Spleen (tissue), 11 donors: Measurements from ENCODE around the gene EFS. TPM values are rescaled to one million over a fixed set of nuclear protein-coding genes. Genes with fewer than 3 reads are reported as not detected.

Experiments
- DNase-seq: peaks from one replicate; pipeline ENCODE4 v3.0.0-alpha.2; 2020
- H3K27ac ChIP-seq, 8 donors: fragments of 200-600 bp; sonication (generic) in 7 of 8; 1 replicate in 4 of 8; 2 replicates in 4 of 8; pipeline versions ENCODE4 v1.5.0 to v1.8.0; 2016 to 2021; ENCODE audit warnings: inconsistent platforms in 4 of 8, mild to moderate bottlenecking in 4 of 8, moderate library complexity in 1 of 8
- H3K27me3 ChIP-seq, 7 donors: fragments of 200-600 bp; sonication (generic) in 6 of 7; replicated peaks in 1 of 7; 1 replicate in 4 of 7; 2 replicates in 3 of 7; pipeline versions ENCODE4 v1.5.0 to v1.8.0; 2016 to 2021; ENCODE audit warnings: inconsistent platforms in 3 of 7, mild to moderate bottlenecking in 1 of 7
- H3K36me3 ChIP-seq, 6 donors: fragments of 200-600 bp; sonication (generic) in 5 of 6; 1 replicate in 4 of 6; 2 replicates in 2 of 6; pipeline versions ENCODE4 v1.5.0 to v1.8.0; 2016 to 2021; ENCODE audit warnings: inconsistent platforms in 2 of 6
- H3K4me1 ChIP-seq, 6 donors: fragments of 200-600 bp; sonication (generic) in 5 of 6; 1 replicate in 3 of 6; 2 replicates in 3 of 6; pipeline versions ENCODE4 v1.5.0 to v1.8.0; 2016 to 2021; ENCODE audit warnings: inconsistent platforms in 3 of 6
- H3K4me3 ChIP-seq, 8 donors: fragments of 200-600 bp; sonication (generic) in 7 of 8; 1 replicate in 4 of 8; 2 replicates in 4 of 8; pipeline versions ENCODE4 v1.5.0 to v1.8.0; 2016 to 2021; ENCODE audit warnings: inconsistent platforms in 4 of 8, mild to moderate bottlenecking in 4 of 8, moderate library complexity in 2 of 8
- H3K9me3 ChIP-seq, 8 donors: fragments of 200-600 bp; sonication (generic) in 7 of 8; 1 replicate in 4 of 8; 2 replicates in 4 of 8; pipeline versions ENCODE4 v1.5.0 to v1.8.0; 2016 to 2021; ENCODE audit warnings: inconsistent platforms in 4 of 8
- CTCF ChIP-seq, 11 experiments: fragments of 200-600 bp in 7 of 11; fragments of 450-650 bp in 4 of 11; sonication (generic) in 4 of 11; IDR thresholded peaks in 8 of 11; conservative IDR thresholded peaks in 3 of 11; 1 replicate in 7 of 11; 2 replicates in 4 of 11; pipeline versions ENCODE4 v1.4.0 to v1.8.0; 2016 to 2021; ENCODE audit warnings: antibody characterized with exemption in 11 of 11, inconsistent platforms in 4 of 11, mild to moderate bottlenecking in 1 of 11
- POLR2A ChIP-seq, 3 donors: fragments of 450-650 bp; IDR thresholded peaks; one replicate each; pipeline ENCODE4 v1.5.1; 2017; ENCODE audit warnings: antibody characterized with exemption in 3 of 3, mild to moderate bottlenecking in 1 of 3
- POLR2AphosphoS5 ChIP-seq, 3 donors: sonication (generic); formaldehyde crosslinking; IDR thresholded peaks; one replicate each; pipeline ENCODE4 v1.5.1; 2017; ENCODE audit warnings: antibody characterized with exemption in 3 of 3
- WGBS, 5 donors: extraction: QIAGEN DNeasy Blood & Tissue Kit in 3 of 5; methylation state at CpG; one replicate each; pipeline versions ENCODE4 v1.1.5 to v1.1.7; 2013 to 2018; 5-methylcytosine and 5-hydroxymethylcytosine counted together
- intact Hi-C: fragments of 100-400 bp; cut with DNase I; formaldehyde crosslinking; loops from one replicate; pipeline ENCODE4 v1.15.0; 2023; ENCODE audit warnings: low total_unique reads
- polyA plus RNA-seq, 3 donors: library from polyadenylated mRNA; stranded (reverse); fragments of 200-250 nt; gene quantifications; one replicate each; pipeline ENCODE4 v1.2.1, GENCODE V29; 2013
- total RNA-seq, 7 donors: library from RNA; depleted of rRNA in 3 of 7; stranded (reverse); fragments of >200 nt in 3 of 7; fragmentation: NEBNext Ultra II Directional in 4 of 7; extraction: Animal tissue kit (Norgen Biotek cat#: 25700) in 4 of 7; gene quantifications; one replicate each; pipeline versions ENCODE4 v1.1.0 to v1.2.1, GENCODE V29; 2016 to 2021
- donor health status: healthy with polysubstance abuse.
- donor health status: DM: no; HTN: no; CAD: no; lungs with moderate emphysema.
- donor health status: DM: no; HTN: no; CAD: no.
- donor health status: Bipolar disorder and iron deficiency.
- donor health status: healthy.
- donor health status: DM: no; HTN: no; CAD: no.
- donor health status: DM: yes; HTN: yes; CAD: no.

Gene EFS
- total and polyA plus RNA-seq, 10 donors, result 1.8 to 6.7 (median 3.9) TPM

GRCh38 chr14:23349156-23349845 lies 15.7 kb downstream of the EFS start:
- TF ChIP-seq CTCF (IDR thresholded peaks at IDR 0.05 in 8 of 11, conservative IDR thresholded peaks at IDR 0.05 in 3 of 11), result no peak
- TF ChIP-seq POLR2AphosphoS5 (IDR thresholded peaks at IDR 0.05), result no peak
- TF ChIP-seq POLR2A (IDR thresholded peaks at IDR 0.05), result no peak
- Histone ChIP-seq H3K27ac (no peak overlapping the region), H3K4me3 (no peak overlapping the region), H3K27me3 (peaks cover 0 to 44% (median 24%) of the 10 kb centered on the region in 7 donors), H3K9me3 (no peaks in the 10 kb centered on the region), H3K36me3 (no peaks in the 10 kb centered on the region), H3K4me1 (peaks cover 0 to 19% (median 16%) of the 10 kb centered on the region in 6 donors)
- WGBS, 5 donors, result 86 to 95% (median 89%) methylated on average over 8 of the region's 8 CpGs
- intact Hi-C loops, result no loop called here
- peak; percentile 56 for DNase-seq

GRCh38 chr14:23348297-23348655 lies 16.7 kb downstream of the EFS start:
- Histone ChIP-seq H3K9me3 (no peaks in the 10 kb centered on the region), H3K36me3 (no peaks in the 10 kb centered on the region), H3K27me3 (peaks cover 0 to 34% (median 19%) of the 10 kb centered on the region in 7 donors), H3K4me1 (peaks cover 0 to 19% (median 16%) of the 10 kb centered on the region in 6 donors), H3K4me3 (no peak overlapping the region), H3K27ac (no peak overlapping the region)
- DNase-seq, result no peak
- intact Hi-C loops, result no loop called here
- WGBS, 5 donors, result 78 to 91% (median 82%) methylated on average over 6 of the region's 6 CpGs
- TF ChIP-seq POLR2A (IDR thresholded peaks at IDR 0.05) (no peak), CTCF (IDR thresholded peaks at IDR 0.05 in 8 of 11, conservative IDR thresholded peaks at IDR 0.05 in 3 of 11) (no peak), POLR2AphosphoS5 (IDR thresholded peaks at IDR 0.05) (no peak)

GRCh38 chr14:23347406-23348296 lies 17.3 kb downstream of the EFS start:
- intact Hi-C loops, result no loop called here
- WGBS, 5 donors, result 93 to 98% (median 96%) methylated on average over 17 to 19 of the region's 19 CpGs
- TF ChIP-seq CTCF (IDR thresholded peaks at IDR 0.05 in 8 of 11, conservative IDR thresholded peaks at IDR 0.05 in 3 of 11), result no peak
- no peak for TF ChIP-seq POLR2AphosphoS5 (IDR thresholded peaks at IDR 0.05)
- no peak for TF ChIP-seq POLR2A (IDR thresholded peaks at IDR 0.05)
- Histone ChIP-seq H3K36me3 (no peaks in the 10 kb centered on the region), H3K4me1 (peaks cover 0 to 13% (median 12%) of the 10 kb centered on the region in 6 donors), H3K27ac (no peak overlapping the region), H3K9me3 (no peaks in the 10 kb centered on the region), H3K27me3 (peaks cover 0 to 28% (median 16%) of the 10 kb centered on the region in 7 donors), H3K4me3 (no peak overlapping the region)
- no peak for DNase-seq
